Fibroblast of villous mesenchyme (primary cell): ENCODE results near the gene SLC12A4. TPM values are rescaled to one million over a fixed set of nuclear protein-coding genes. Genes with fewer than 3 reads are reported as not detected.
A peak's percentile ranks its signal among the peaks of the same experiment; 100 is the strongest.

ENCODE experiments used
- DNase-seq: peaks from one replicate; pipeline ENCODE4 v3.0.0-alpha.2; 2010; ENCODE audit warnings: low read depth
- H3K4me3 ChIP-seq: 2 replicates; pipeline ENCODE4 v1.5.1; 2011; ENCODE audit warnings: low read depth, mild to moderate bottlenecking, low read length
- CTCF ChIP-seq: IDR thresholded peaks from 2 replicates; pipeline ENCODE4 v1.5.1; 2012; ENCODE audit warnings: low read depth, mild to moderate bottlenecking, low read length; ENCODE audit not compliant: insufficient read depth
- total RNA-seq: library from RNA; depleted of rRNA; stranded (reverse); fragments of >200 nt; gene quantifications from 2 replicates; pipeline ENCODE4 v1.2.3, GENCODE V29; 2012

The SLC12A4 gene
- total RNA-seq, 1 donor = 104 TPM

- no peak for TF ChIP-seq CTCF
- H3K4me3 ChIP-seq = no peak overlapping the region
- no peak for DNase-seq
Observed at GRCh38 chr16:67986949-67987348, 18.5 kb upstream of the SLC12A4 start.

GRCh38 chr16:67982011-67982696, 13.7 kb upstream of the SLC12A4 start:
- TF ChIP-seq CTCF = no peak
- DNase-seq = no peak
- no peak overlapping the region for H3K4me3 ChIP-seq

GRCh38 chr16:67979955-67980678, 11.7 kb upstream of the SLC12A4 start, which contains the start of gene DPEP3:
Gene DPEP3, minus strand, starts transcription at chr16:67980499. Its CDS starts 119 bp downstream, at chr16:67980380.
- H3K4me3 ChIP-seq = no peak within 1 kb of the TSS
- DNase-seq = no peak
- peak; percentile 13 for TF ChIP-seq CTCF

GRCh38 chr16:67977469-67978227, 9.2 kb upstream of the SLC12A4 start:
- TF ChIP-seq CTCF = no peak
- H3K4me3 ChIP-seq = no peak overlapping the region
- no peak for DNase-seq

GRCh38 chr16:67977005-67977404, 8.6 kb upstream of the SLC12A4 start:
- no peak for TF ChIP-seq CTCF

GRCh38 chr16:67976205-67976604, 7.8 kb upstream of the SLC12A4 start:
- no peak for DNase-seq
- no peak for TF ChIP-seq CTCF
- no peak overlapping the region for H3K4me3 ChIP-seq

More at GRCh38 chr16:67977005-67977404, 8.6 kb upstream of the SLC12A4 start:
- H3K4me3 ChIP-seq = no peak overlapping the region
- DNase-seq = no peak
